Endodermal cell (in vitro differentiated cells): ENCODE results near the gene RIC1. TPM values are rescaled to one million over a fixed set of nuclear protein-coding genes. Genes with fewer than 3 reads are reported as not detected.

Experiments used
- DNase-seq: peaks from one replicate; pipeline ENCODE4 v3.0.0-alpha.2; 2017
- H3K27ac ChIP-seq: 2 replicates; pipeline ENCODE4 v1.5.1; 2013; ENCODE audit warnings: mild to moderate bottlenecking, low read depth, low read length, moderate library complexity
- H3K27me3 ChIP-seq: 2 replicates; pipeline ENCODE4 v1.6.1; 2013; ENCODE audit warnings: mild to moderate bottlenecking, low read length, moderate library complexity; ENCODE audit not compliant: insufficient read depth, control insufficient read depth, poor library complexity, severe bottlenecking
- H3K36me3 ChIP-seq: 2 replicates; pipeline ENCODE4 v1.7.0; 2013; ENCODE audit warnings: mild to moderate bottlenecking, low read length, moderate library complexity; ENCODE audit not compliant: control insufficient read depth, insufficient read depth
- H3K4me1 ChIP-seq: one replicate; pipeline ENCODE4 v1.7.0; 2013; ENCODE audit warnings: low read length; ENCODE audit not compliant: control insufficient read depth, insufficient read depth
- H3K4me3 ChIP-seq: 2 replicates; pipeline ENCODE4 v1.5.1; 2013; ENCODE audit warnings: mild to moderate bottlenecking, low read length, moderate library complexity
- H3K9ac ChIP-seq: 2 replicates; pipeline ENCODE4 v1.6.1; 2013; ENCODE audit warnings: mild to moderate bottlenecking, low read length, moderate library complexity; ENCODE audit not compliant: poor library complexity, severe bottlenecking; ENCODE audit errors: extremely low read depth
- H3K9me3 ChIP-seq: 2 replicates; pipeline ENCODE4 v1.6.1; 2013; ENCODE audit warnings: mild to moderate bottlenecking, low read length, moderate library complexity; ENCODE audit not compliant: control insufficient read depth
- H3K27ac Mint-ChIP-seq: 2 replicates; pipeline ENCODE4 v1.8.0; 2020; ENCODE audit warnings: mixed read lengths
- H3K27me3 Mint-ChIP-seq: 2 replicates; pipeline ENCODE4 v1.8.0; 2021; ENCODE audit warnings: mild to moderate bottlenecking, mixed read lengths; ENCODE audit not compliant: insufficient read depth
- H3K36me3 Mint-ChIP-seq: 2 replicates; pipeline ENCODE4 v1.8.0; 2020; ENCODE audit warnings: low read depth, mixed read lengths
- H3K4me1 Mint-ChIP-seq: 2 replicates; pipeline ENCODE4 v1.8.0; 2020; ENCODE audit warnings: mixed read lengths
- H3K4me3 Mint-ChIP-seq: 2 replicates; pipeline ENCODE4 v1.8.0; 2020; ENCODE audit warnings: mild to moderate bottlenecking, moderate library complexity, mixed read lengths
- H3K9me3 Mint-ChIP-seq: 2 replicates; pipeline ENCODE4 v1.8.0; 2020; ENCODE audit warnings: mild to moderate bottlenecking, mixed read lengths
- WGBS, 2 experiments: methylation state at CpG; one replicate each; pipeline versions ENCODE4 v1.1.5 to v1.1.7; 2013; ENCODE audit warnings: missing lambda C conversion rate in 2 of 2, mixed read lengths in 1 of 2; ENCODE audit not compliant: insufficient coverage in 1 of 2, insufficient read length in 1 of 2; 5-methylcytosine and 5-hydroxymethylcytosine counted together
- total RNA-seq, 2 donors: library from RNA; stranded (reverse); fragmentation: NEBNext Ultra II Directional in 1 of 2; extraction: Animal tissue kit (Norgen Biotek cat#: 25700) in 1 of 2; gene quantifications; 2 replicates in 1 of 2; 3 replicates in 1 of 2; pipeline ENCODE4 v1.2.1, GENCODE V29; 2021
- TF ChIP-seq, protein P1 (sequence below): fragments of 200-600 bp; sonication (generic); conservative IDR thresholded peaks from 2 replicates; pipeline ENCODE4 v1.5.0; 2021; ENCODE audit warnings: antibody characterized with exemption, mild to moderate bottlenecking

Gene RIC1
- total RNA-seq, 2 donors from 2014 or later, result 27.0 to 27.1 TPM

DNA sequence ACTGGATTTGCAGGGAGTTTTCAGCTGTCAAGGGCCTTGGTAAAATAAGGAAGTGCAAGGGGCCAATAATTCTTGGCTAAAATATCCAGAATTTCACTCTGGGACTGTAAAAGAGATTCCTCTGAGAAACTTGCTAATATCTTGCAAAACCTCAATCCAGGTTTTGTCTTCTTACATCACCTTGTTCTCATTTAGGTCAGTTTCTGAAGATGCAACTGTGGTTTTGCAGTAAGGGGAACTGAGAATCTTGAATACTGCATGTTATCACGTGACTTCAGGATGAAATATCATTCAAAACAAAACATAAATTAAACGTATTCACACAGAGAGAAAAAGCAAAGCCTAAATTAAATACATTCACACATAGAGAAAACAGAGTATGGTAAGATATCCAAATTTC is 35.0 kb upstream of the RIC1 start:
- Mint-ChIP-seq H3K27ac (no peak overlapping the region), H3K4me1 (peaks cover 14% of the 10 kb centered on the region), H3K9me3 (no peaks in the 10 kb centered on the region), H3K4me3 (no peak overlapping the region), H3K36me3 (no peaks in the 10 kb centered on the region), H3K27me3 (no peaks in the 10 kb centered on the region)
- WGBS, 2 experiments, result 76 to 94% methylated on average over 2 of the region's 2 CpGs
- Histone ChIP-seq H3K9ac (no peak overlapping the region), H3K4me1 (peaks cover 4% of the 10 kb centered on the region), H3K9me3 (peaks cover 4% of the 10 kb centered on the region), H3K27ac (no peak overlapping the region), H3K27me3 (no peaks in the 10 kb centered on the region), H3K4me3 (no peak overlapping the region), H3K36me3 (no peaks in the 10 kb centered on the region)
- TF ChIP-seq, protein P1, sequence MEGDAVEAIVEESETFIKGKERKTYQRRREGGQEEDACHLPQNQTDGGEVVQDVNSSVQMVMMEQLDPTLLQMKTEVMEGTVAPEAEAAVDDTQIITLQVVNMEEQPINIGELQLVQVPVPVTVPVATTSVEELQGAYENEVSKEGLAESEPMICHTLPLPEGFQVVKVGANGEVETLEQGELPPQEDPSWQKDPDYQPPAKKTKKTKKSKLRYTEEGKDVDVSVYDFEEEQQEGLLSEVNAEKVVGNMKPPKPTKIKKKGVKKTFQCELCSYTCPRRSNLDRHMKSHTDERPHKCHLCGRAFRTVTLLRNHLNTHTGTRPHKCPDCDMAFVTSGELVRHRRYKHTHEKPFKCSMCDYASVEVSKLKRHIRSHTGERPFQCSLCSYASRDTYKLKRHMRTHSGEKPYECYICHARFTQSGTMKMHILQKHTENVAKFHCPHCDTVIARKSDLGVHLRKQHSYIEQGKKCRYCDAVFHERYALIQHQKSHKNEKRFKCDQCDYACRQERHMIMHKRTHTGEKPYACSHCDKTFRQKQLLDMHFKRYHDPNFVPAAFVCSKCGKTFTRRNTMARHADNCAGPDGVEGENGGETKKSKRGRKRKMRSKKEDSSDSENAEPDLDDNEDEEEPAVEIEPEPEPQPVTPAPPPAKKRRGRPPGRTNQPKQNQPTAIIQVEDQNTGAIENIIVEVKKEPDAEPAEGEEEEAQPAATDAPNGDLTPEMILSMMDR, result no peak
- no peak for DNase-seq

DNA sequence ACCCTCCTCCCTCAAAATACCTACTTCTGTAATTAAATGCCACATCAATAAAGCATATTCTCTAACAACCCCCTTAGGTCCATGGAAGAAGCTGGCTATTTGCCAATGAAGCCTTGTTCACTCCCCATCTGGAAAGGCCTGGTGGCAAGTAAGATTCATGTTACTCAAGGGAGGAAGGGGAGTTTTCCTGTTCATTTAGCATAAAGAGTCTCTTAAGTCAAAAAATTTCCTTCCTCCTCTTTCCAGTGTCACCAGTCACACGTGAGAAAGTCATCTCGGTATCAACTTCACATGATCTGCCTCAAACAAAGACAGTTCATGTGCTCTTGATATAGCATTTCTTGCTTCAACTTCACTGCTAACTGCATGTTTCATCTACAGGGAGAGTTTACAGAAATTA is 32.7 kb upstream of the RIC1 start:
- 93 to 100% methylated on average over 2 of the region's 2 CpGs for WGBS, 2 experiments

DNA sequence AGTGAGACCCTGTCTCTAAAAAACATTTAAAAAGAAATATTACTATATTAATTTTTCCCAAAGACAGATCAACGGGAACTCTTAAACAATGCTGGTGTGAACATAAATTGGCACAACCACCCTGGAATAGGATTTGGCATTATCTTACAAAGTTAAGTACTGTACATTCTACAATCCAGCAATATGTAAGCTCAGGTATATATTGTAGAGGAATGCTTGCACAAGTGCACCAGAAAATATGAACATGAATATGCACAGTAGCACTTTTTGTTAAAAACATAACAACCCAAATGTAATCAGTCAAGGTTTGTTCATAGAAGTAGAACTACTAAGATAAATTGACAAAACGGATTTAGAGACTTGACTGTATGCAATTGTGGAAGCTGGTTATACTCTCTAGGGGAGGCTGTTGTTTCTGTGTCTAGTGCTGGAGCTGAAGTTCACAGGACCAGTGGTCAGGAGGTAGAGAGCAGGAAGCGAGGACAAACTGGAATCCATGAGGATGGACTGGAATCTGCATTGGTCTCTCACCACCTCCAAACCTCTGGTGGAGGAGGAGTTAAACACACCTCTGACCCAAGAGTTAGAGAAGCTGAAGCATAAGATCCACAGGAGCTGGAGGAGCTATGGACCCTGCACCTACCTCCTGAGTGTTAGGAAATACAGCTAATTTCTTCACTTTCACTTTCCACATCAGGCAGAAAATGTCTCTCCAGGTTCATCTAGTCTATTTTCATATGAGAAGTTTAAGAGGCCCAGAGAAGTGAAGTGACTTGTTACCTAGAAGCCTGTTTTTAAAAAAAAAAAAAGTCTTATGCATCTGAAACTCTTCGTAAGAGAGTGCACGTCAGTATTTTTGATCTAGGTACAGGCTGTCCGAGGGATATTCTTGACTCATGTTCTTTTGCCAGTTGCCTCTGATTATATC is 20.3 kb upstream of the RIC1 start:
- 94 to 95% methylated on average over 4 to 6 of the region's 6 CpGs for WGBS, 2 experiments
- H3K27ac Mint-ChIP-seq, result no peak overlapping the region
- DNase-seq, result no peak

More for the DNA sequence above, 32.7 kb upstream of the RIC1 start:
- Histone ChIP-seq H3K27ac (no peak overlapping the region), H3K36me3 (no peaks in the 10 kb centered on the region), H3K27me3 (no peaks in the 10 kb centered on the region), H3K9me3 (peaks cover 7% of the 10 kb centered on the region), H3K4me1 (peaks cover 4% of the 10 kb centered on the region), H3K9ac (no peak overlapping the region), H3K4me3 (no peak overlapping the region)
- no peaks in the 10 kb centered on the region for H3K9me3 Mint-ChIP-seq
- H3K27me3 Mint-ChIP-seq, result no peaks in the 10 kb centered on the region
- H3K4me1 Mint-ChIP-seq, result peaks cover 7% of the 10 kb centered on the region
- H3K36me3 Mint-ChIP-seq, result no peaks in the 10 kb centered on the region
- no peak overlapping the region for H3K4me3 Mint-ChIP-seq
- H3K27ac Mint-ChIP-seq, result no peak overlapping the region
- TF ChIP-seq, protein P1, result no peak
- no peak for DNase-seq

More for the DNA sequence above, 20.3 kb upstream of the RIC1 start:
- no peaks in the 10 kb centered on the region for H3K36me3 Mint-ChIP-seq
- no peaks in the 10 kb centered on the region for H3K36me3 ChIP-seq
- H3K27ac ChIP-seq, result no peak overlapping the region
- no peaks in the 10 kb centered on the region for H3K9me3 ChIP-seq
- H3K4me3 Mint-ChIP-seq, result no peak overlapping the region
- no peaks in the 10 kb centered on the region for H3K4me1 ChIP-seq
- peaks cover 5% of the 10 kb centered on the region for H3K4me1 Mint-ChIP-seq
- no peak overlapping the region for H3K9ac ChIP-seq
- no peaks in the 10 kb centered on the region for H3K27me3 ChIP-seq
- TF ChIP-seq, protein P1, result no peak
- peaks cover 8% of the 10 kb centered on the region for H3K9me3 Mint-ChIP-seq
- H3K4me3 ChIP-seq, result no peak overlapping the region
- no peaks in the 10 kb centered on the region for H3K27me3 Mint-ChIP-seq
